Umbilical cord (tissue), 2 donors: ENCODE results near the gene VWC2L. TPM values are rescaled to one million over a fixed set of nuclear protein-coding genes. Genes with fewer than 3 reads are reported as not detected.

ENCODE experiments used
- DNase-seq: peaks from one replicate; pipeline ENCODE4 v3.0.0-alpha.2; 2015; ENCODE audit warnings: low spot score
- total RNA-seq: library from RNA; depleted of rRNA; stranded (reverse); fragments of >200 nt; gene quantifications from one replicate; pipeline ENCODE4 v1.2.3, GENCODE V29; 2014; ENCODE audit warnings: low replicate concordance; ENCODE audit not compliant: insufficient read depth

The VWC2L gene
- total RNA-seq, 1 donor from 2014 or later, result 4.3 TPM

DNA sequence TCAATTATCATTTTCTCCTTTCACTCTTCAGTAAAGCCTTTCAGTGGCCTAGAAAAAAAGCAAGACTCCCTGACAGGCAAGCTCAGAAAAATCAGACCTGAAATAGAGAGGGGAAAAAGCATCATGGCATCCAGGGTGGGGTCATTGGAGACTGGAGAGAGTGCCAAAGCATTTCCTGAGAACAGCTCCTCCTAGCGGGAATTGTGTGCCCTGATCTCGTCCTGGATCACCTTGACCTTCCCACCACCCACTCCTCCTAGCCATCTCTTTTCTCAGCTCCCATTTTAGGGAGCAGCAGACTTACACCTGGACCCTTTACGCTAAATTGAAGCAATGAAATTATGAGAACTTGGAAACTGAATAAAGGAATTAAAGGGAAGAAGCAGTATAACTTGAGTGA, 176.6 kb downstream of the VWC2L start:
- no peak for DNase-seq

DNA sequence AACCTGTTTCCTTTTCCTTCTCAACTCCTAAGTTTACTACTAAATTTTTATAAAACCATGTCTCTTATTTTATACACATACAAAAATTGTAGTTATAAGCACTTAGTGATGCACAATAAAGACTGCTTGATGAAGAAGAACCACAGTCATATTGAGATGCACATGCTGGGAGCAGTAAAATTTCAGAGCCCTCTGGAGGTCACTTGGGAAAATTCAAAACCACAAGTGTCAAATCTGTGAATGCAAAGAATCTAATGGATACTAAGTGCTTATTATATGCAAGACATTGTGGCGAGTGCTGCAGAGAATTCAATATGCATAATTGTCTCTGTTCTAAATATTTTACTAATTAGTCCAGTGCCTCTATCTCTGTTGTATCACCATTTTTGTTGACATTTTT, 180.5 kb downstream of the VWC2L start:
- no peak for DNase-seq

- DNase-seq, result no peak
Observed at GRCh38 chr2:214592011-214592410, 181.2 kb downstream of the VWC2L start.

DNA sequence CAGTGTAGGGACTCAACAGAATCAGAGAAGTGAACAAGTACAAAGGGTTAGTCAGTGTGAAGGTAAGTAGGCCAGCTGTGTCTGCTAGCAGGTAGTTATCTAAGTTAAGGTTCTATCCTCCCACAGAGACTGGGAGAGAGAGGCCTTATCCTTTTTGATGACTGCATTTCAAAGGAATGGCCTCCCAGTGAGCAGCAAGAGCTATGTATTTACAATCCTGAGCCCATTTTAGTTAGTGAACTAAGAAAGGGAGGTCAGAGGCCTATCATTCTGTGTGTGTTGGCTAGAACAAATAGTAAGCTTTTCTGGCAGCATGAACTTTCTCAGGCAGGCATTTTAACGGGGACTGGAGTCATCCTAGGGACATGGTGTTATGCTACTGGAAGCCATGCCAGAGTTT, 182.9 kb downstream of the VWC2L start:
- no peak for DNase-seq

GRCh38 chr2:214601852-214602633, 191.2 kb downstream of the VWC2L start:
- no peak for DNase-seq

- no peak for DNase-seq
Observed at GRCh38 chr2:214604861-214605260, 194.0 kb downstream of the VWC2L start.

- no peak for DNase-seq
Observed at GRCh38 chr2:214607051-214607450, 196.2 kb downstream of the VWC2L start.

DNA sequence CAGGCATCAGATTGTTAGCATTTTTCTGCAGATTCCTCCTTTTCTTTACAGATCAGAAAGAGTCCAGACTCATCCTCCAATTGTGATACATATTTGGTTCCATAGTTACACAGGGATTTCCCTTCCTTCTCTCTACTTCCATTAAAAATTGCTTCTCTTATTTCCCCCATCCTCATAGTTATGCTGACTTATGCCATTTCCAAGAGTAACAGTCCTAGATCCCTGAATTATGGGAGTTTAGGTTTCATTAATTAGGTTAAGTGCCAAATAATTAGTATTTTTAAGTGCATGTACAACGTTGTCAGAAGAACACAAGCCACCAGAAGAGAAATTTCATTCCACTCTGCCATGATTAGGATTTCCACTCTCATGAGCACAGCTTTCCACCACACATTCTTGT, 200.2 kb downstream of the VWC2L start:
- DNase-seq, result no peak

GRCh38 chr2:214624166-214624760, 213.4 kb downstream of the VWC2L start:
- peak; percentile 92 for DNase-seq

GRCh38 chr2:214628091-214628490, 217.2 kb downstream of the VWC2L start:
- DNase-seq, result peak; percentile 20
